Measurements from ENCODE around the gene ST8SIA6.
"Not testable (repeated sequence)": the region's sequence is repeated elsewhere in the genome, so short reads cannot be mapped to it uniquely, and the experiment has no call there.

Gene ST8SIA6

GRCh38 chr10:17425584-17426262, 28.7 kb downstream of the ST8SIA6 start:
- peak; percentile 81 for DNase-seq

- peak; percentile 52 for DNase-seq
These were observed 30.7 kb downstream of the ST8SIA6 start for GRCh38 chr10:17423632-17424186.

- no peak for DNase-seq
These were observed 31.5 kb downstream of the ST8SIA6 start for GRCh38 chr10:17422931-17423330.

- no peak for DNase-seq
These were observed 36.1 kb downstream of the ST8SIA6 start for GRCh38 chr10:17418249-17418648.

GRCh38 chr10:17416442-17417211, 37.8 kb downstream of the ST8SIA6 start:
- no peak for DNase-seq

GRCh38 chr10:17415046-17415658, 39.2 kb downstream of the ST8SIA6 start:
- no peak for DNase-seq

- no peak for DNase-seq
These were observed 39.9 kb downstream of the ST8SIA6 start for GRCh38 chr10:17414484-17414883.

GRCh38 chr10:17413876-17414275, 40.5 kb downstream of the ST8SIA6 start:
- DNase-seq = no peak

GRCh38 chr10:17412323-17412722, 42.1 kb downstream of the ST8SIA6 start:
- DNase-seq = peak; percentile 18

- no peak for DNase-seq
These were observed 43.5 kb downstream of the ST8SIA6 start for GRCh38 chr10:17410907-17411306.

- peak; percentile 30 for DNase-seq
These were observed 45.1 kb downstream of the ST8SIA6 start for GRCh38 chr10:17409170-17409733.

- no peak for DNase-seq
These were observed 47.3 kb downstream of the ST8SIA6 start for GRCh38 chr10:17407047-17407446.

- no peak for DNase-seq
These were observed 48.2 kb downstream of the ST8SIA6 start for GRCh38 chr10:17406036-17406834.

- DNase-seq = no peak
These were observed 51.2 kb downstream of the ST8SIA6 start for GRCh38 chr10:17403161-17403560.

GRCh38 chr10:17402040-17402439, 52.4 kb downstream of the ST8SIA6 start:
- not testable (repeated sequence) for DNase-seq

GRCh38 chr10:17396004-17396403, 58.4 kb downstream of the ST8SIA6 start:
- no peak for DNase-seq

- no peak for DNase-seq
These were observed 59.5 kb downstream of the ST8SIA6 start for GRCh38 chr10:17394854-17395253.

- no peak for DNase-seq
These were observed 66.4 kb downstream of the ST8SIA6 start for GRCh38 chr10:17387861-17388503.

GRCh38 chr10:17386616-17387075, 67.7 kb downstream of the ST8SIA6 start:
- no peak for DNase-seq

GRCh38 chr10:17386021-17386420, 68.4 kb downstream of the ST8SIA6 start:
- no peak for DNase-seq

- DNase-seq = no peak
These were observed 69.3 kb downstream of the ST8SIA6 start for GRCh38 chr10:17385066-17385465.

Measured in CD4-positive, alpha-beta T cell treated with Interleukin-17A for 4 hours (primary cell).